Adrenal gland (tissue), 5 donors: ENCODE data around the gene HEPN1.

Experiments
- POLR2A ChIP-seq, 2 donors: fragments of 450-650 bp; IDR thresholded peaks; one replicate each; pipeline ENCODE4 v1.6.1; 2017; ENCODE audit warnings: antibody characterized with exemption in 2 of 2, mild to moderate bottlenecking in 2 of 2, moderate library complexity in 1 of 2
- TF ChIP-seq, protein P1 (sequence below), 6 experiments: fragments of 450-650 bp in 4 of 6; fragments of 200-600 bp in 2 of 6; sonication (generic) in 1 of 6; IDR thresholded peaks; 1 replicate in 5 of 6; 2 replicates in 1 of 6; pipeline versions ENCODE4 v1.5.1 to v1.8.0; 2016 to 2021; ENCODE audit warnings: antibody characterized with exemption in 6 of 6, mild to moderate bottlenecking in 2 of 6, moderate library complexity in 1 of 6
- donor health status: DM: no; HTN: no; CAD: no.

GRCh38 chr11:124916370-124916710, 2.7 kb upstream of the HEPN1 start:
- no peak for TF ChIP-seq POLR2A (IDR thresholded peaks at IDR 0.05)
- TF ChIP-seq, protein P1, sequence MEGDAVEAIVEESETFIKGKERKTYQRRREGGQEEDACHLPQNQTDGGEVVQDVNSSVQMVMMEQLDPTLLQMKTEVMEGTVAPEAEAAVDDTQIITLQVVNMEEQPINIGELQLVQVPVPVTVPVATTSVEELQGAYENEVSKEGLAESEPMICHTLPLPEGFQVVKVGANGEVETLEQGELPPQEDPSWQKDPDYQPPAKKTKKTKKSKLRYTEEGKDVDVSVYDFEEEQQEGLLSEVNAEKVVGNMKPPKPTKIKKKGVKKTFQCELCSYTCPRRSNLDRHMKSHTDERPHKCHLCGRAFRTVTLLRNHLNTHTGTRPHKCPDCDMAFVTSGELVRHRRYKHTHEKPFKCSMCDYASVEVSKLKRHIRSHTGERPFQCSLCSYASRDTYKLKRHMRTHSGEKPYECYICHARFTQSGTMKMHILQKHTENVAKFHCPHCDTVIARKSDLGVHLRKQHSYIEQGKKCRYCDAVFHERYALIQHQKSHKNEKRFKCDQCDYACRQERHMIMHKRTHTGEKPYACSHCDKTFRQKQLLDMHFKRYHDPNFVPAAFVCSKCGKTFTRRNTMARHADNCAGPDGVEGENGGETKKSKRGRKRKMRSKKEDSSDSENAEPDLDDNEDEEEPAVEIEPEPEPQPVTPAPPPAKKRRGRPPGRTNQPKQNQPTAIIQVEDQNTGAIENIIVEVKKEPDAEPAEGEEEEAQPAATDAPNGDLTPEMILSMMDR (IDR thresholded peaks at IDR 0.05) = no peak
